Liver (tissue), 3 donors: ENCODE measurements around the gene ATP6V1G1.

Source experiments
- EGR1 ChIP-seq, 2 donors: IDR thresholded peaks; 2 replicates each; pipeline ENCODE4 v1.6.1; 2016 to 2018; ENCODE audit warnings: antibody characterized with exemption in 2 of 2, low read depth in 2 of 2
- GABPA ChIP-seq, 2 donors: IDR thresholded peaks in 1 of 2; conservative IDR thresholded peaks in 1 of 2; 2 replicates each; pipeline ENCODE4 v1.6.1; 2016; ENCODE audit warnings: antibody characterized with exemption in 2 of 2, mild to moderate bottlenecking in 1 of 2, moderate library complexity in 1 of 2
- HNF4G ChIP-seq: IDR thresholded peaks from 2 replicates; pipeline ENCODE4 v1.6.1; 2016; ENCODE audit warnings: antibody characterized with exemption
- JUND ChIP-seq, 2 donors: IDR thresholded peaks; 2 replicates each; pipeline ENCODE4 v1.6.1; 2016; ENCODE audit warnings: antibody characterized with exemption in 2 of 2
- RAD21 ChIP-seq, 2 donors: IDR thresholded peaks; 2 replicates each; pipeline ENCODE4 v1.6.1; 2016; ENCODE audit warnings: antibody characterized with exemption in 2 of 2, mild to moderate bottlenecking in 2 of 2
- RXRA ChIP-seq, 2 donors: IDR thresholded peaks; 2 replicates each; pipeline ENCODE4 v1.6.1; 2017 to 2018; ENCODE audit warnings: antibody characterized with exemption in 2 of 2, mild to moderate bottlenecking in 1 of 2
- SP1 ChIP-seq: IDR thresholded peaks from 2 replicates; pipeline ENCODE4 v1.6.1; 2018; ENCODE audit warnings: antibody characterized with exemption, mild to moderate bottlenecking
- TAF1 ChIP-seq: conservative IDR thresholded peaks from 2 replicates; pipeline ENCODE4 v1.6.1; 2016; ENCODE audit warnings: antibody characterized with exemption, mild to moderate bottlenecking
- YY1 ChIP-seq: IDR thresholded peaks from 2 replicates; pipeline ENCODE4 v1.6.1; 2016; ENCODE audit warnings: antibody characterized with exemption, mild to moderate bottlenecking
- TF ChIP-seq, protein P1 (sequence below): fragments of 150-350 bp; IDR thresholded peaks from 2 replicates; pipeline ENCODE4 v1.5.1; 2017; ENCODE audit warnings: improper control_type of control experiment, low read depth, low read length; ENCODE audit not compliant: missing input control
- TF ChIP-seq, protein P2 (sequence below): IDR thresholded peaks from 2 replicates; pipeline ENCODE4 v1.6.1; 2016; ENCODE audit warnings: antibody characterized with exemption
- TF ChIP-seq, protein P3 (sequence below): IDR thresholded peaks from 2 replicates; pipeline ENCODE4 v1.6.1; 2016; ENCODE audit warnings: antibody characterized with exemption, mild to moderate bottlenecking
- TF ChIP-seq, protein P4 (sequence below): IDR thresholded peaks from 2 replicates; pipeline ENCODE4 v1.6.1; 2016; ENCODE audit warnings: antibody characterized with exemption
- TF ChIP-seq, protein P5 (sequence below): IDR thresholded peaks from 2 replicates; pipeline ENCODE4 v1.6.1; 2016; ENCODE audit warnings: antibody characterized with exemption
- donor health status: healthy.
- donor health status: healthy.

DNA sequence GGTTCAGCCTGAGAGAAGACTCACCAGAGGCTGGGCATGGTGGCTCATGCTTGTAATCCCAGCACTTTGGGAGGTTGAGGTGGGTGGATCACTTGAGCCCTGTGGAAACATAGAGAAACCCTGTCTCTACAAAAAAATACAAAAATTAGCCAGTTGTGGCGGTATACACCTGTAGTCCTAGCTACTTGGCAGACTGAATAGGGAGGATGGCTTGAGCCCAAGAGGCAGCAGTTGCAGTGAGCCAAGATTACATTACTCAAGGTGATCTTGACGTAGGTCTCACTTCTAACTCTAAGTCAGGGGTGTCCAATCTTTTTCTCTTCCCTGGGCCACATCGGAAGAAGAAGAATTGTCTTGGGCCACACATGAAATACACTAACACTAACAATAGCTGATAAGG, 16.2 kb upstream of the ATP6V1G1 start:
- TF ChIP-seq, protein P1, sequence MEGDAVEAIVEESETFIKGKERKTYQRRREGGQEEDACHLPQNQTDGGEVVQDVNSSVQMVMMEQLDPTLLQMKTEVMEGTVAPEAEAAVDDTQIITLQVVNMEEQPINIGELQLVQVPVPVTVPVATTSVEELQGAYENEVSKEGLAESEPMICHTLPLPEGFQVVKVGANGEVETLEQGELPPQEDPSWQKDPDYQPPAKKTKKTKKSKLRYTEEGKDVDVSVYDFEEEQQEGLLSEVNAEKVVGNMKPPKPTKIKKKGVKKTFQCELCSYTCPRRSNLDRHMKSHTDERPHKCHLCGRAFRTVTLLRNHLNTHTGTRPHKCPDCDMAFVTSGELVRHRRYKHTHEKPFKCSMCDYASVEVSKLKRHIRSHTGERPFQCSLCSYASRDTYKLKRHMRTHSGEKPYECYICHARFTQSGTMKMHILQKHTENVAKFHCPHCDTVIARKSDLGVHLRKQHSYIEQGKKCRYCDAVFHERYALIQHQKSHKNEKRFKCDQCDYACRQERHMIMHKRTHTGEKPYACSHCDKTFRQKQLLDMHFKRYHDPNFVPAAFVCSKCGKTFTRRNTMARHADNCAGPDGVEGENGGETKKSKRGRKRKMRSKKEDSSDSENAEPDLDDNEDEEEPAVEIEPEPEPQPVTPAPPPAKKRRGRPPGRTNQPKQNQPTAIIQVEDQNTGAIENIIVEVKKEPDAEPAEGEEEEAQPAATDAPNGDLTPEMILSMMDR = no peak
- TF ChIP-seq, protein P2, sequence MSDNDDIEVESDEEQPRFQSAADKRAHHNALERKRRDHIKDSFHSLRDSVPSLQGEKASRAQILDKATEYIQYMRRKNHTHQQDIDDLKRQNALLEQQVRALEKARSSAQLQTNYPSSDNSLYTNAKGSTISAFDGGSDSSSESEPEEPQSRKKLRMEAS = no peak
- TF ChIP-seq, protein P3, sequence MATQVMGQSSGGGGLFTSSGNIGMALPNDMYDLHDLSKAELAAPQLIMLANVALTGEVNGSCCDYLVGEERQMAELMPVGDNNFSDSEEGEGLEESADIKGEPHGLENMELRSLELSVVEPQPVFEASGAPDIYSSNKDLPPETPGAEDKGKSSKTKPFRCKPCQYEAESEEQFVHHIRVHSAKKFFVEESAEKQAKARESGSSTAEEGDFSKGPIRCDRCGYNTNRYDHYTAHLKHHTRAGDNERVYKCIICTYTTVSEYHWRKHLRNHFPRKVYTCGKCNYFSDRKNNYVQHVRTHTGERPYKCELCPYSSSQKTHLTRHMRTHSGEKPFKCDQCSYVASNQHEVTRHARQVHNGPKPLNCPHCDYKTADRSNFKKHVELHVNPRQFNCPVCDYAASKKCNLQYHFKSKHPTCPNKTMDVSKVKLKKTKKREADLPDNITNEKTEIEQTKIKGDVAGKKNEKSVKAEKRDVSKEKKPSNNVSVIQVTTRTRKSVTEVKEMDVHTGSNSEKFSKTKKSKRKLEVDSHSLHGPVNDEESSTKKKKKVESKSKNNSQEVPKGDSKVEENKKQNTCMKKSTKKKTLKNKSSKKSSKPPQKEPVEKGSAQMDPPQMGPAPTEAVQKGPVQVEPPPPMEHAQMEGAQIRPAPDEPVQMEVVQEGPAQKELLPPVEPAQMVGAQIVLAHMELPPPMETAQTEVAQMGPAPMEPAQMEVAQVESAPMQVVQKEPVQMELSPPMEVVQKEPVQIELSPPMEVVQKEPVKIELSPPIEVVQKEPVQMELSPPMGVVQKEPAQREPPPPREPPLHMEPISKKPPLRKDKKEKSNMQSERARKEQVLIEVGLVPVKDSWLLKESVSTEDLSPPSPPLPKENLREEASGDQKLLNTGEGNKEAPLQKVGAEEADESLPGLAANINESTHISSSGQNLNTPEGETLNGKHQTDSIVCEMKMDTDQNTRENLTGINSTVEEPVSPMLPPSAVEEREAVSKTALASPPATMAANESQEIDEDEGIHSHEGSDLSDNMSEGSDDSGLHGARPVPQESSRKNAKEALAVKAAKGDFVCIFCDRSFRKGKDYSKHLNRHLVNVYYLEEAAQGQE = no peak
- TF ChIP-seq YY1 = no peak
- no peak for TF ChIP-seq RAD21 (IDR thresholded peaks at IDR 0.05)
- TF ChIP-seq TAF1 = no peak
- TF ChIP-seq, protein P4, sequence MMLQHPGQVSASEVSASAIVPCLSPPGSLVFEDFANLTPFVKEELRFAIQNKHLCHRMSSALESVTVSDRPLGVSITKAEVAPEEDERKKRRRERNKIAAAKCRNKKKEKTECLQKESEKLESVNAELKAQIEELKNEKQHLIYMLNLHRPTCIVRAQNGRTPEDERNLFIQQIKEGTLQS = no peak
- no peak for TF ChIP-seq SP1
- no peak for TF ChIP-seq HNF4G
- TF ChIP-seq, protein P5, sequence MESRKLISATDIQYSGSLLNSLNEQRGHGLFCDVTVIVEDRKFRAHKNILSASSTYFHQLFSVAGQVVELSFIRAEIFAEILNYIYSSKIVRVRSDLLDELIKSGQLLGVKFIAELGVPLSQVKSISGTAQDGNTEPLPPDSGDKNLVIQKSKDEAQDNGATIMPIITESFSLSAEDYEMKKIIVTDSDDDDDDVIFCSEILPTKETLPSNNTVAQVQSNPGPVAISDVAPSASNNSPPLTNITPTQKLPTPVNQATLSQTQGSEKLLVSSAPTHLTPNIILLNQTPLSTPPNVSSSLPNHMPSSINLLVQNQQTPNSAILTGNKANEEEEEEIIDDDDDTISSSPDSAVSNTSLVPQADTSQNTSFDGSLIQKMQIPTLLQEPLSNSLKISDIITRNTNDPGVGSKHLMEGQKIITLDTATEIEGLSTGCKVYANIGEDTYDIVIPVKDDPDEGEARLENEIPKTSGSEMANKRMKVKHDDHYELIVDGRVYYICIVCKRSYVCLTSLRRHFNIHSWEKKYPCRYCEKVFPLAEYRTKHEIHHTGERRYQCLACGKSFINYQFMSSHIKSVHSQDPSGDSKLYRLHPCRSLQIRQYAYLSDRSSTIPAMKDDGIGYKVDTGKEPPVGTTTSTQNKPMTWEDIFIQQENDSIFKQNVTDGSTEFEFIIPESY = no peak
- TF ChIP-seq GABPA (IDR thresholded peaks at IDR 0.05 in 1 of 2, conservative IDR thresholded peaks at IDR 0.05 in 1 of 2) = no peak
- TF ChIP-seq JUND (IDR thresholded peaks at IDR 0.05) = no peak
- no peak for TF ChIP-seq EGR1 (IDR thresholded peaks at IDR 0.05; ENCODE audit: low read depth in 2 of 2)
- no peak for TF ChIP-seq RXRA (IDR thresholded peaks at IDR 0.05)
